Activated T-cell treated with anti-CD3 and anti-CD28 coated beads, Interleukin-2, amount 50 U/mL, for 4 hours (primary cell): Measurements from ENCODE around the gene CDKN2A. TPM values are rescaled to one million over a fixed set of nuclear protein-coding genes. Genes with fewer than 3 reads are reported as not detected.

ENCODE experiments used
- ATAC-seq, 2 donors: fragments of 200-7000 bp; cut with Tn5 transposase; one replicate each; pipeline ENCODE4 v1.10.0; 2021
- DNase-seq: peaks from one replicate; pipeline ENCODE4 v3.0.0-alpha.2; 2020
- H3K27me3 Mint-ChIP-seq: one replicate; pipeline ENCODE4 v1.8.0; 2021; ENCODE audit warnings: low read depth, mixed read lengths
- H3K36me3 Mint-ChIP-seq: one replicate; pipeline ENCODE4 v1.8.0; 2022; ENCODE audit warnings: mixed read lengths; ENCODE audit not compliant: insufficient read depth
- H3K4me1 Mint-ChIP-seq: one replicate; pipeline ENCODE4 v1.8.0; 2021; ENCODE audit warnings: low read depth, mixed read lengths
- H3K4me3 Mint-ChIP-seq: one replicate; pipeline ENCODE4 v1.8.0; 2021; ENCODE audit warnings: mild to moderate bottlenecking, moderate library complexity, mixed read lengths
- H3K9me3 Mint-ChIP-seq: one replicate; pipeline ENCODE4 v1.8.0; 2021; ENCODE audit warnings: mixed read lengths
- total RNA-seq, 3 donors: library from RNA; stranded (reverse); gene quantifications; one replicate each; pipeline ENCODE4 v1.2.1, GENCODE V29; 2021

The CDKN2A gene
- total RNA-seq, 3 donors from 2014 or later, result 1.2 to 2.7 (median 1.4) TPM

DNA sequence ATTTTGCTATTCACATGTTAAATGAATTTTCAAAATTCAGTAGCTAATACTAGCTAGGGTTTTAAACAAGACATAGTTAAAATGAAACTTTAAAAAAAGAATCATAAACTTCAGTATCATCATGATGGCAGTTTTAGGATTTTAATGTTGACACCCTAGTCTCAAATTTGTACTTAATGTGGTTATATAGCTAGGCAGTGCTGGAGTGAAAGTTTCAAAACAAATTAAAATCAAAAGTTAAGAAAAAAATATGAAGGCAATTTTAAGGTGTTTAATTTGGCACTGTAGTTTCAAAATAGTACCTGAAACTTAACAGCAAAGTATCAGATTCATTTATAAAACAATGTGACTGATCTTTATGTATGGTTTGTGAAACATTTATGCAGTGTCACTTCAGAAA is 34.2 kb upstream of the CDKN2A start:
- peaks cover 3% of the 10 kb centered on the region for H3K27me3 Mint-ChIP-seq
- H3K9me3 Mint-ChIP-seq, result no peaks in the 10 kb centered on the region
- H3K36me3 Mint-ChIP-seq, result no peaks in the 10 kb centered on the region
- ATAC-seq (peak in 1 of 2 donors; percentile 35), DNase-seq (no peak)
- no peaks in the 10 kb centered on the region for H3K4me1 Mint-ChIP-seq
- H3K4me3 Mint-ChIP-seq, result no peak overlapping the region

DNA sequence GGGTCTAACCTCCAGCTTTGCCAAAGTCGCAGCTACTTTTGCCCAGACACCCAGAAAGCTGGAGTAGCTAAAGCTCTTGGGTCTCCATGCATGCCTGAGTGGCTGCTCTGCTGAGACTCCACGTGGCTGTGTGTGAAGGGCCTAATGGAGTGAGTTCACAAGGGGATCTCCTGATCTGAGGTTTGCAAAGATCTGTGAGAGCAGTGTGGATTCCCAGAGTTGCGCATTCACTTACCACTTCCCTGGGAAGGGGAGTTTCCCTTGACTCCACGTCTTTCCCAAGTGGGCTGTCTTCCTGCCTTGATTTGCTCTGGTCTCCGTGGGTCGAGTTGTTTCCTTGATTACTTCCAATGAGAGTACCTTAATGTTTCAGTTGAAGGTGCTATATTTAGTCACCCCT is 32.5 kb upstream of the CDKN2A start:
- ATAC-seq (no peak), DNase-seq (no peak)
- no peaks in the 10 kb centered on the region for H3K4me1 Mint-ChIP-seq
- peaks cover 3% of the 10 kb centered on the region for H3K9me3 Mint-ChIP-seq
- H3K4me3 Mint-ChIP-seq, result no peak overlapping the region
- H3K27me3 Mint-ChIP-seq, result peaks cover 14% of the 10 kb centered on the region
- no peaks in the 10 kb centered on the region for H3K36me3 Mint-ChIP-seq

- DNase-seq (no peak), ATAC-seq (no peak)
- H3K4me1 Mint-ChIP-seq, result no peaks in the 10 kb centered on the region
- H3K27me3 Mint-ChIP-seq, result peaks cover 23% of the 10 kb centered on the region
- peaks cover 16% of the 10 kb centered on the region for H3K9me3 Mint-ChIP-seq
- H3K4me3 Mint-ChIP-seq, result no peak overlapping the region
- H3K36me3 Mint-ChIP-seq, result no peaks in the 10 kb centered on the region
These were observed 28.2 kb upstream of the CDKN2A start for GRCh38 chr9:22022396-22022795.

GRCh38 chr9:22010866-22011625 is 16.9 kb upstream of the CDKN2A start:
- DNase-seq, result no peak

GRCh38 chr9:22009506-22009867 is 15.3 kb upstream of the CDKN2A start:
- DNase-seq (no peak), ATAC-seq (peak in 1 of 2 donors; percentile 15)
- Mint-ChIP-seq H3K9me3 (no peaks in the 10 kb centered on the region), H3K4me1 (peaks cover 22% of the 10 kb centered on the region), H3K27me3 (peaks cover 55% of the 10 kb centered on the region), H3K4me3 (peak overlapping the region; percentile 82), H3K36me3 (no peaks in the 10 kb centered on the region)

More at GRCh38 chr9:22010866-22011625, 16.9 kb upstream of the CDKN2A start:
- H3K27me3 Mint-ChIP-seq, result peaks cover 39% of the 10 kb centered on the region
- peaks cover 11% of the 10 kb centered on the region for H3K4me1 Mint-ChIP-seq
- H3K9me3 Mint-ChIP-seq, result no peaks in the 10 kb centered on the region
- no peak overlapping the region for H3K4me3 Mint-ChIP-seq
- no peaks in the 10 kb centered on the region for H3K36me3 Mint-ChIP-seq
- ATAC-seq, result no peak

DNA sequence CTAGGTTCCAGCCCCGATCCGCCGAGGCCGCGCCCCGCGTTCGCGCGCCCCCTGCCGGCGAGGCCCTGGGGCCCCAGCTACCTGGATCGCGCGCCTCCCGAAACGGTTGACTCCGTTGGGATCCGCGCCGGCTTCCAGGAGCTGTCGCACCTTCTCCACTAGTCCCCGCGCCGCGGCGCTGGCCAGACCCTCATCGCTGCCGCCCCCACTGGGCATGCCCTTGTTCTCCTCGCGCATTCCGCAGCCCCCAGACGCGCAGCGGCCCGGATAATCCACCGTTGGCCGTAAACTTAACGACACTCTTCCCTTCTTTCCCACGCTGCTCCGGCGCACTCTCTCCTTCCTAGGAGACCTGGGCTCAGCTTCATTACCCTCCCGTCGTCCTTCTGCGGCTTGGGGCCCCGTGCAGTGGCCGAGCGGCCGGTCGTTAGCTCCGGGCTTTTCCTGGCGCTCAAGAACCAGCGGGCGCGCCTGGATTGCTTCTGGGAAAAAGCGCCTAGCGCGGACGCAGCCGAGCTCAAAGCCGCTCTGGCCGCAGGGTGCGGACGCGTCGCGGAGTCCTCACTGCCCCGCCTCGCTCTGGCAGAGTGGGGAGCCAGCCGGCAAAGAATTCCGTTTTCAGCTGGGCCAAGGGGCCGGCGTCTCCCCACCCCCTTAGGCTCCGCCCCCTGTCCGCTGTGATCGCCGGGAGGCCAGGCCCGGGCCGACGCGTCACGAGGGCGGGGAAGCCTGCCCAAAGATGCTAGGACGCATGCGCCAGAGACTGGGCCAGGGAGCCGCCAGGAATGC is 14.7 kb upstream of the CDKN2A start, which contains the start of gene CDKN2B:
Gene CDKN2B (minus strand): TSS at position 589 of the 789 bp plus-strand sequence. CDS start 352 bp downstream, at position 237.
- peak within 1 kb of the TSS; percentile 82 for H3K4me3 Mint-ChIP-seq
- DNase-seq, result peak; percentile 60
- H3K36me3 Mint-ChIP-seq, result no peaks in the 10 kb centered on the region
- H3K27me3 Mint-ChIP-seq, result peaks cover 60% of the 10 kb centered on the region
- ATAC-seq, result peak; percentile 79 to 84
- peaks cover 22% of the 10 kb centered on the region for H3K4me1 Mint-ChIP-seq
- H3K9me3 Mint-ChIP-seq, result no peaks in the 10 kb centered on the region

- Mint-ChIP-seq H3K4me3 (peak overlapping the region; percentile 82), H3K4me1 (peaks cover 22% of the 10 kb centered on the region), H3K36me3 (no peaks in the 10 kb centered on the region), H3K9me3 (no peaks in the 10 kb centered on the region), H3K27me3 (peaks cover 62% of the 10 kb centered on the region)
- ATAC-seq (no peak), DNase-seq (no peak)
These were observed 14.2 kb upstream of the CDKN2A start for GRCh38 chr9:22008384-22008716.

DNA sequence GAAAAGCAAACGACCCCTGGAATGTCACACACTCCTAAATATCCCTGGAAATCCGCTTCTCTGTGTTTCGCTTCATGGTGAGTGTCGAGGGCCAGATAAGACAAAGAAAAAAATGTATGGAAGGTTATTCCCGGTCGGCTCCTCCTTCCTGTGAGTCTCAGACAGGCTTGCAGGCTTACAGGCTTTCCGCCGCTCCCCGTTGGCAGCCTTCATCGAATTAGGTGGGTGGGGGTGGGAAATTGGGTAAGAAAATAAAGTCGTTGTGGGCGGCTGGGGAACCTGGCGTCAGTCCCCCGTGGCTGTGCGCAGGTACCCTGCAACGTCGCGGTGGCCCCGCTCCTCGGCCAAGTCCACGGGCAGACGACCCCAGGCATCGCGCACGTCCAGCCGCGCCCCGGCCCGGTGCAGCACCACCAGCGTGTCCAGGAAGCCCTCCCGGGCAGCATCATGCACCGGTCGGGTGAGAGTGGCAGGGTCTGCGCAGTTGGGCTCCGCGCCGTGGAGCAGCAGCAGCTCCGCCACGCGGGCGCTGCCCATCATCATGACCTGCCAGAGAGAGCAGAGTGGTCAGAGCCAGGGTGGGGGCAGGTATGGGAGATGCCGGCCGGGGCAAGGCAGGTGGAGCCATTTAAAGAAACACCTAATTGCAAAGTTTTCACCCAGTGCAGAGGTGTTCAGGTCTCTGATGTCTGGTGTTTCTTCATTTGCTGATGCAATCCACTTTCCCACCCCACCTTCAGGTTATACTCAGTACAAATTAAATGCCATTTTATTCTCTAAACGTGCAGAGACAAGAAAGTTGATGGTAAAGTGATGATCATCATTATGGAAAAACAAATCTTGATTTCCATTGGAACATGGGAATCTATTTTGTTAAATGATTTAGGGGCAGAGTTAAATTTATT is 11.8 kb upstream of the CDKN2A start:
- H3K36me3 Mint-ChIP-seq, result no peaks in the 10 kb centered on the region
- H3K4me3 Mint-ChIP-seq, result no peak overlapping the region
- peaks cover 22% of the 10 kb centered on the region for H3K4me1 Mint-ChIP-seq

GRCh38 chr9:22005021-22005701 is 11.0 kb upstream of the CDKN2A start:
- H3K27me3 Mint-ChIP-seq, result peaks cover 68% of the 10 kb centered on the region
- DNase-seq, result no peak

More for the DNA sequence above, 11.8 kb upstream of the CDKN2A start:
- H3K9me3 Mint-ChIP-seq, result no peaks in the 10 kb centered on the region
- DNase-seq (no peak), ATAC-seq (no peak)
- peaks cover 71% of the 10 kb centered on the region for H3K27me3 Mint-ChIP-seq

DNA sequence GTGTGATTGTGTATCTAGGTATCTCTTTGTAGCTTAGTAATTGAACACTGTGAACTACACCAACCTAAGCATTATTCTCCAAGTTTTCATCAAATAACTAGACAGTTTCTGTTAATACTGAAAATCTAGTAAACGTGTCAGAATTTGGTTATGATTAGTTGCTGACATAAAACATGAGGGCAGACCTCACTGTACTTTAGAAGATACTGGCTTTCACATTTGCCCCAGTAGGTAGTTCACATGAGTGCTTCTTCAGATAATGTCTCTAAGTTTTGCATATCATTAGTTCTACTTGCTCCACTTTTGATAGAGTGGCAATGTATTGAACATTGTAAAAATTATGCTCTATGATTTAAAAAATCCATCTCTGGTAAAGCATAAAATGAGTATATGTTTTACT is 7.8 kb upstream of the CDKN2A start:
- Mint-ChIP-seq H3K36me3 (no peaks in the 10 kb centered on the region), H3K4me3 (no peak overlapping the region), H3K27me3 (peaks cover 54% of the 10 kb centered on the region), H3K9me3 (no peaks in the 10 kb centered on the region), H3K4me1 (peaks cover 11% of the 10 kb centered on the region)
- DNase-seq, result no peak
- ATAC-seq, result peak in 1 of 2 donors; percentile 18

More at GRCh38 chr9:22005021-22005701, 11.0 kb upstream of the CDKN2A start:
- Mint-ChIP-seq H3K4me1 (peaks cover 22% of the 10 kb centered on the region), H3K36me3 (no peaks in the 10 kb centered on the region), H3K9me3 (no peaks in the 10 kb centered on the region), H3K4me3 (peak overlapping the region; percentile 11)
- ATAC-seq, result no peak

DNA sequence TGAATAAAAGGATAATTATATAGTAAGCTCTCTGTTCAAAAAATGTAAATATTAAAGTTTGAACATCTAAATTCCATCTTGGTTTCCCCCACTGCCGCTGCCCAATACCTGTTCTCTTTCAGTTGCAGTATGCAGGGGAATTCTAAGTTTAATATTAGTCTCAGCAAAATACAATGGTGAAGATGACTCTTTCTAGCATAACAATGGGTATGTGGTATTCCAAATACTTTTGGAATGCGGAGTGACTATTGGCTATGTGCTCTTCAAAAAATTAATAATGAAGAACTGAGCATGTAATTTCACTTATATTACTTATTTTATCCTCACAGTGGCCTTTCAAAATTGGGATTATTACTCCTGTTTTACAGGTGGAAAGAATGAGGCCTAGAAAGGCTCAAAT is 3.8 kb upstream of the CDKN2A start:
- no peak for DNase-seq
- ATAC-seq, result no peak
- Mint-ChIP-seq H3K4me1 (peaks cover 9% of the 10 kb centered on the region), H3K36me3 (no peaks in the 10 kb centered on the region), H3K9me3 (no peaks in the 10 kb centered on the region), H3K27me3 (peaks cover 22% of the 10 kb centered on the region), H3K4me3 (no peak overlapping the region)

DNA sequence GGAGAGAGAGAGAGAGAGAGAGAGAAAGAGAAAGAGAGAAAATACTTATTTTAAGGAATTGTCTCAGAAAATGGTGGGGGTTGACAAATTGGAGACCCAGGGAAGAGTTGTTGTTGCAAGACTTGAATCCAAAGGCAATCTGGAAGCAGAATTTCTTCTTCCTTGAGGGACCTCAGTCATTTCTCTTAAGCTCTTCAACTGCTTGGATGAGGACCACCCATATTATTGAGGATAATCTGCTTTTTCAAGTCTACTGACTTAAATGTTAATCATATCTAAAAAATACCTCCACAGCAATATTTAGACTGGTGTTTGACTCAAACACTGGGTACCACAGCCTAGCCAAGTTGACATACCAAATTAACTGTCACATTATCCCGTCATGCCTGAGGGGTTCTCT is 3.3 kb upstream of the CDKN2A start:
- H3K9me3 Mint-ChIP-seq, result no peaks in the 10 kb centered on the region
- peaks cover 19% of the 10 kb centered on the region for H3K27me3 Mint-ChIP-seq

GRCh38 chr9:21996858-21997257 is 2.7 kb upstream of the CDKN2A start:
- Mint-ChIP-seq H3K36me3 (no peaks in the 10 kb centered on the region), H3K27me3 (peaks cover 13% of the 10 kb centered on the region), H3K4me1 (peaks cover 9% of the 10 kb centered on the region), H3K4me3 (no peak overlapping the region), H3K9me3 (no peaks in the 10 kb centered on the region)
- ATAC-seq (no peak), DNase-seq (no peak)

More for the DNA sequence above, 3.3 kb upstream of the CDKN2A start:
- no peaks in the 10 kb centered on the region for H3K36me3 Mint-ChIP-seq
- peaks cover 9% of the 10 kb centered on the region for H3K4me1 Mint-ChIP-seq
- no peak for DNase-seq
- no peak for ATAC-seq
- no peak overlapping the region for H3K4me3 Mint-ChIP-seq
